RWPE1 (cell line): ENCODE measurements around the gene PDZD8.

Experiments used
- CTCF ChIA-PET: fragments of 350-600 bp; sonication (Branson Sonifier 250); formaldehyde crosslinking; extraction: SDS; loops from one replicate; lab custom pipeline; 2021; lab: Yijun Ruan, JAX
- POLR2A ChIA-PET: fragments of 400-600 bp; formaldehyde crosslinking; extraction: SDS; loops from one replicate; lab custom pipeline; 2020; ENCODE audit warnings: antibody characterized with exemption; ENCODE audit not compliant: low non-redundant PET; lab: Yijun Ruan, JAX
- DNase-seq: peaks from one replicate; pipeline ENCODE4 v3.0.0; 2012; ENCODE audit warnings: low spot score
- H3K27ac ChIP-seq: fragments of 450-650 bp; 2 replicates; pipeline ENCODE4 v1.5.1; 2017
- CTCF ChIP-seq: fragments of 450-650 bp; conservative IDR thresholded peaks from 2 replicates; pipeline ENCODE4 v1.5.1; 2017; ENCODE audit warnings: low read depth, mild to moderate bottlenecking

PDZD8 gene

GRCh38 chr10:117374506-117375359, 507 bp downstream of the PDZD8 start:
- ChIA-PET CTCF (interaction anchor here (0.6 to 1.0 kb wide), 3 partner anchors 9 to 158 kb away, joined by 4 to 7 read pairs (median 4); no protein-coding TSS in a partner anchor), POLR2A (interaction anchor here (0.5 kb wide), 1 partner anchor 80 kb away, joined by 7 read pairs; no protein-coding TSS in a partner anchor)
- no peak for TF ChIP-seq CTCF
- DNase-seq: peak; percentile 48
- H3K27ac ChIP-seq: peak overlapping the region; percentile 78

GRCh38 chr10:117373823-117374505, 1.3 kb downstream of the PDZD8 start:
- DNase-seq: peak; percentile 45
- CTCF ChIA-PET: interaction anchor here (0.6 to 1.0 kb wide), 3 partner anchors 8 to 157 kb away, joined by 4 to 7 read pairs (median 4); no protein-coding TSS in a partner anchor
- H3K27ac ChIP-seq: peak overlapping the region; percentile 78
- no peak for TF ChIP-seq CTCF
- POLR2A ChIA-PET: interaction anchor here (0.5 kb wide), 1 partner anchor 81 kb away, joined by 7 read pairs; no protein-coding TSS in a partner anchor

- ChIA-PET CTCF (interaction anchor here (0.6 kb wide), 1 partner anchor 12 kb away, joined by 3 read pairs; no protein-coding TSS in a partner anchor), POLR2A (no interaction called here)
- TF ChIP-seq CTCF: no peak
- no peak for DNase-seq
- H3K27ac ChIP-seq: no peak overlapping the region
Observed at GRCh38 chr10:117370205-117370604, 5.0 kb downstream of the PDZD8 start.

- no peak for TF ChIP-seq CTCF
- POLR2A ChIA-PET: no interaction called here
- DNase-seq: no peak
- H3K27ac ChIP-seq: no peak overlapping the region
- CTCF ChIA-PET: interaction anchor here (1.0 kb wide), 1 partner anchor 151 kb away, joined by 4 read pairs; no protein-coding TSS in a partner anchor
Observed at GRCh38 chr10:117367718-117368117, 7.5 kb downstream of the PDZD8 start.

GRCh38 chr10:117366741-117367140, 8.5 kb downstream of the PDZD8 start:
- ChIA-PET POLR2A (no interaction called here), CTCF (no interaction called here)
- no peak for DNase-seq
- no peak overlapping the region for H3K27ac ChIP-seq
- TF ChIP-seq CTCF: no peak

GRCh38 chr10:117365612-117366011, 9.6 kb downstream of the PDZD8 start:
- TF ChIP-seq CTCF: no peak
- POLR2A ChIA-PET: no interaction called here
- no peak for DNase-seq
- CTCF ChIA-PET: interaction anchor here (0.6 kb wide), 1 partner anchor 9 kb away, joined by 7 read pairs; no protein-coding TSS in a partner anchor
- no peak overlapping the region for H3K27ac ChIP-seq
